NCI-H69 (cell line): ENCODE data around the gene SORCS2.

ENCODE experiments used
- DNase-seq: peaks from one replicate; lab custom pipeline; 2025; lab: John Stamatoyannopoulos, UW

The SORCS2 gene

GRCh38 chr4:7288751-7289523 is 96.6 kb downstream of the SORCS2 start:
- DNase-seq, result peak; percentile 2

DNA sequence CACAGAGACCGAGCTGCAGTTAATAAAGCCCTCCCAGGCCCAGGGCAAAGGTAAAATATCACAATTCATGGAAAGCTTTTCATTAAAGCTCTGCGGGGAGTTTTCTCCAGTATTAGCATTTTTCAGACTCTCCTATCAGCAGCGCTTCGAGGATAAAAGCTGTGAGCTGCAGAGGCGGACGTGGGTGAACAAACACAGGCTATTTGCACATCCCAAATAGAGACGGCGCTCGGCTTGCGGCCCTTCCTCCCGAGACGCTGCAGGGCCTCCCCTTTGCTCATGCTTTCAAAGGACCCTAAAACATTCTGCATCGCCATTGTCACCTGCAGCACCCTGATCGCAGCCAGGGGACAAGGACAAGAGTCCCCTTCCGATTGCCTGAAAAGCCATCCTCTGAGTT is 97.3 kb downstream of the SORCS2 start:
- DNase-seq, result peak; percentile 59

DNA sequence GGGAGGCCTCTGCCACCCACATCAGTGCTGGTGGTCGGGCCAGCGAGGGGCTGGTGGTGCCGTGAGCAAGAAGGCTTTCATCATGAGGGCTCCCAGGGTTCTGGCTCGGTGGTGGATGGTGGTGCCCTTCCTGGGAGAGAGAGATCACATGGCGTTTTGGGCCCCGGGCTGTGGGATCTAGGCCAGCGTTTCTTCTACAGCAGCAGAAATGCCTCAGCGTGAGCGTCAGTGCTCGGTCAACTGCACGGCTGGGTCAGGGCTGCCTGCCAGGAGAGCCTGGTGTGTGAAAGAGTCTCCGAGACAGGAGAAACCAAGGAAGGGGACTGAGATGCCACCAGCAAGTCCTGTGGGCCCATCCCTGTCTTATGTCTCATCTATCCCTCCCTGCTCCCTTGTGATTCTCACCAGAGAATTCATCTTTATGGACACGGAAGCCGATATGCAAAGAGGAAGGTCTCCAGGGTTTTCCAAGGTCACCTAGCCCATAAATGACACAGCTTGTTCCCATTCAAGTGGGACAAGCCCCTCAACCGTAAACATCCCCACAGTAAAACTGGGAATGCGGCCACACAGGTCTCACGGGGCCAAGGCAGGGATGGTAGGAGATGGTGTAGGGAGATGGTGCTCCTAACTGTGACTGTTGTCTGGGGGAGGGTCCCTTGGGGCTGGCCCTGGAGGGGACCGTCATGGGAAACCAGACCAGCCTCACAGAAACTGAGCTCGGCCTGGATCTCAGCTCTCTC is 99.2 kb downstream of the SORCS2 start:
- no peak for DNase-seq

GRCh38 chr4:7293703-7294102 is 101.4 kb downstream of the SORCS2 start:
- no peak for DNase-seq

GRCh38 chr4:7294176-7294756 is 101.9 kb downstream of the SORCS2 start:
- no peak for DNase-seq

DNA sequence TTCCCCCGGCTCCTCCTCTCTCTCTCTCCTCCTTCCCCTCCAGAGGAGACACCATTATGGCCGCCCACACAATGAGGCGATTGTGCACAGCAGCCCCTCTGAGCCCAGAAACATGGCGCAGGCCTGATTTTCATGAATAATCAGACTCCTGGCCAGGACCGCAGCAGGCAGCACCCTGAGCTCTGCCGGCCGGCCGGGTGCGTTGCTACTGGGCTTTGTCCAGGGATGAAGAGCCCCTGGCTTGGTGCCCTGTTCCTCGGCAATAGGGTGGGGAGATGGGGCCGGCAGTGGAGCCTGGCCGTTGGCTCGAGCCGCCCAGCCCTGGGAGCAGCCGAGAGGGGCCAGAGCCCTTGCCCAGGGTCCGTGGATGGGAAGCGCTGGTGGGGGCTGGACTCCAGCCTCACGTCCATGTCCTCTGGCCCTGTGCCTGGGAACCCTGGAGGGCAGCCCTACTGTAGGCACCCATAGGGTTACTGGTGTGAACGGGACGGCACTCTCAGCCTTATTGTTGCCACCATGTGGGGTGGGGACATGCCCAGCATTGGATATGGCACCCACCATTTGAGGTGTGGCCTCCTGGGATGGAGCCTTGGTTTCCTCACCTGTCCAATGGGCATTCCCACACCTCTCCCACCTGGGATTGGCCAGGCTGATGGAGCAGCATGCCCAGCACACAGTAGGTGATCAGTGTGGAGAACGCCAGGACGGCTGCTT is 103.0 kb downstream of the SORCS2 start:
- no peak for DNase-seq

GRCh38 chr4:7295911-7296660 is 103.7 kb downstream of the SORCS2 start:
- DNase-seq, result peak; percentile 7

- no peak for DNase-seq
These were observed 104.5 kb downstream of the SORCS2 start for GRCh38 chr4:7296661-7297335.

- no peak for DNase-seq
These were observed 105.0 kb downstream of the SORCS2 start for GRCh38 chr4:7297374-7297773.

DNA sequence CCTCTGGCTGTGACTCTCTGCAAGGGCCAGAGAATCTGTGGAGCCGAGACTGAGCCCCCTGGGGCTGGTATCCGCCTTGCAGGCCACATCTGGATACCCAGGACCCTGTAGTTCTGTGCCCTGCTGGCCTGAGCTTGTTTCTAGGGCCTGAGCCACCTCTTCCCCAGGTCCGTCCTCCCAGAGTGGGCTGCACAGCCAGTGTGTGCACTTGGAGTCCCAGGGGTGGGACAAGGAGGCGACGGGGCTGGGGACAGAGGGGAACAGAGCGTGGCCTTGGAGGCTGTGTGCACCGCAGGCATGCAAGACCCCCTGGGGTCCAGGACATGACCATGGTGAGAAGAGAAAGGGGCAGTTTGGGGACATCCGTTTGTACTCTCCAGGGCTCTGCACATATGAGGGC is 105.5 kb downstream of the SORCS2 start:
- no peak for DNase-seq

GRCh38 chr4:7298619-7299009 is 106.3 kb downstream of the SORCS2 start:
- DNase-seq, result no peak

DNA sequence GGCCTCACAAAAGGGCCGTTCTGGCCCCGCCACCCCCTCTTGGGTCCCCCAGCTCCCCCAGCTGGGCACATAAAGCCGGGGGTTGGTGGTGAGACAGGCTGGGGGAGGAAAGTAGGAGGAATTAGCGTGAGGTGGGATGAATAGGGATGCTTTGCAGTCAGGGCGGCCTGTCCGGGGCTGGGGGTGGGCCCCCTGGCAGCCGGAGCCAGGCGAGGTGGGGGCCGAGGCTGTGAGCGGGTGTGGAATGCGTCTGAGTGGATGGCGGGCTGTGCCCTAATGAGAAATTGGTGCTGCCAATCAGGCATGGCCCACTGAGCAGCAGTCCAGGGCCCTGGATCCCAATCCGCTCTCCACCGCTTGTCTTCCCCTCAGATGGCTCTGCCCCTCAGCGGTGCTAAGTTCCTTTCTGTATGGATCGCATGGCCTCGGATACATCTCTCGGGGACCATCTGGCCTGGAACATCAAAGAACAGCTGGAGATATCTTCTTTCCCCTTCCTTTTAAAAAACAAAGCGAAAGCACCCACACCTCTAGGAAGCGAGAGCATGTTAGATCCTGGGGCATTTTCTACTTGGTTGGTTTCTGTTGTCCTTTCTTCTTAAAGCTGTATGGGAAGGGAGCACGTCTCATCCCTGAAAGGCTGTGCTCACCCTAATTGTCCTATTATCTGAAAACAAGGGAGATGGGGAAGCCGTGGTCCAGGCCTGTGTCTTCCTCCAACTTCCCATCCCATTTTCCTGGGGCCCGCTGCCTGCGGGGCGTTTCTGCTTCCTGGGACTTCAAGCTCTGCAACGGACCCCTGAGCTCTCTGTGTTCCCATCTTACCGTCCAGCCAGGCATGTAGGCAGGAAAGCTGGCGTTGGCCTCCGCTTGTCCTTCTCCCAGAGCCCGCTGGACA is 106.9 kb downstream of the SORCS2 start:
- DNase-seq, result no peak

GRCh38 chr4:7299908-7300710 is 107.8 kb downstream of the SORCS2 start:
- no peak for DNase-seq

- DNase-seq, result no peak
These were observed 108.4 kb downstream of the SORCS2 start for GRCh38 chr4:7300711-7301095.

DNA sequence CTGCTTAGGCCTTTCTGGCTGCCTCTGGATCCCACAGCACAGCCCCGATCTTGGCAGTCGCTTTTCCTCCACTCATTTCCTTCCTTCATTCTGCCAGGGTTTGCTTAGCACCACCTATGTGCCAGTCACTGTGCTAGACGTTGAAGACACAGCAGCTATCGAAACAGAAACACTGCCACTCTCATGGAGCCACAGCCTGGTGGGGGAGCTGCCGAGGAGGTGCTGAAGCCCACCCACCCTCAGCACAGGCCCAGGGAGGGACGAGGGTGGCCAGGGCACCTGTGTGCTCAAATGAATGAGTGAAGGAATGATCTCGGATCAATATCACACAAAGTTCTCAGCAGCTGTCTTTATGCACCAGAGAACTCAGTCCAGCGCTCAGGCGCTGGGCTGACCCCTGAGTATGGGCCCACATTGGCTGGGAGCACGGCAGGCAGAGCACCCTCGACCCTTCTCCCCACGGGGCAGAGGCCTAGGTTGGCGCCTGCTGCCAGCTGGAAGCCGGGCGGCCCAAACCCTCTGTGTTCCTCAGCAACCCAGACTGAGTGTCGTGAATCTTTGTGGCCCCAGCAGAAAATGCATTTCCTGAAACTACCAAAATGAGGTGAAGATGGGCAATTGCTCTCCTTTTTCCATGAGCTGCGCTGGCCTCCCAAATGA is 108.9 kb downstream of the SORCS2 start:
- DNase-seq, result no peak

- no peak for DNase-seq
These were observed 109.7 kb downstream of the SORCS2 start for GRCh38 chr4:7301846-7302630.

GRCh38 chr4:7302781-7303404 is 110.6 kb downstream of the SORCS2 start:
- DNase-seq, result no peak

DNA sequence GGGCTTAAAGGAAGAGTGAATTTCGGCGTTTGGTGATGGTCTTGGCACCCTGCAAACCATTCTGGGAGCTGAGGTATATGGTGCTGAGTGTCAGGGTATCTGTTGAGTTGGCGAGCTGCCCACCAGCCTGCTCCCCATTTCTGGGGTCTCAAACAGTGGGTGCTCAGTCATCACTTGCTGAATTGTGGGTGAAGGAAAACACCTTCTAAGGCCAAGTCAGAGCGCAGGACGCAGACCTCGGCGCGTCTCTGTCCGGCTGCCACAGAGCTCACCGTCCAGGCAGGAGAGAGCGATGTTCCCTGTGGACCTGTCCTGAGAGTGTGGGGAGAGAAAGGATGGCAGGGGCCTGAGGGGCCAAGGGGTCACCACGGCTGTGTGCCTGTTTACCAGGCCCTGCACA is 111.2 kb downstream of the SORCS2 start:
- no peak for DNase-seq
